ENCODE results near the gene CD99.

The CD99 gene

GRCh38 chrX:2690856-2691542 lies at the start of gene CD99:
CD99 (plus strand) TSS chrX:2691295; CDS start chrX:2691361, 66 bp downstream.
- FAIRE-seq (no peak), DNase-seq (ENCODE audit: insufficient read length, low spot score) (peak; percentile 62)
- no peak for TF ChIP-seq CTCF (IDR thresholded peaks at IDR 0.05; ENCODE audit: insufficient read depth, missing control alignments)

- no peak for FAIRE-seq
- no peak for DNase-seq (ENCODE audit: insufficient read length, low spot score)
- TF ChIP-seq CTCF (IDR thresholded peaks at IDR 0.05; ENCODE audit: insufficient read depth, missing control alignments): no peak
Measured at GRCh38 chrX:2642146-2642545, 48.9 kb upstream of the CD99 start.

GRCh38 chrX:2642791-2643190 lies 48.3 kb upstream of the CD99 start:
- no peak for TF ChIP-seq CTCF (IDR thresholded peaks at IDR 0.05; ENCODE audit: insufficient read depth, missing control alignments)
- FAIRE-seq (no peak), DNase-seq (ENCODE audit: insufficient read length, low spot score) (no peak)

- FAIRE-seq (no peak), DNase-seq (ENCODE audit: insufficient read length, low spot score) (no peak)
- no peak for TF ChIP-seq CTCF (IDR thresholded peaks at IDR 0.05; ENCODE audit: insufficient read depth, missing control alignments)
Measured at GRCh38 chrX:2643880-2644279, 47.2 kb upstream of the CD99 start.

- no peak for FAIRE-seq
- TF ChIP-seq CTCF (IDR thresholded peaks at IDR 0.05; ENCODE audit: insufficient read depth, missing control alignments): no peak
- no peak for DNase-seq (ENCODE audit: insufficient read length, low spot score)
Measured at GRCh38 chrX:2645563-2645962, 45.5 kb upstream of the CD99 start.

- no peak for FAIRE-seq
- no peak for TF ChIP-seq CTCF (IDR thresholded peaks at IDR 0.05; ENCODE audit: insufficient read depth, missing control alignments)
- no peak for DNase-seq (ENCODE audit: insufficient read length, low spot score)
Measured at GRCh38 chrX:2647627-2648026, 43.5 kb upstream of the CD99 start.

- no peak for TF ChIP-seq CTCF (IDR thresholded peaks at IDR 0.05; ENCODE audit: insufficient read depth, missing control alignments)
- FAIRE-seq: no peak
- no peak for DNase-seq (ENCODE audit: insufficient read length, low spot score)
Measured at GRCh38 chrX:2650037-2650436, 41.1 kb upstream of the CD99 start.

Data from D721Med (cell line).